Bronchial epithelial cell (primary cell): ENCODE data around the gene C20orf204. TPM values are rescaled to one million over a fixed set of nuclear protein-coding genes. Genes with fewer than 3 reads are reported as not detected.

Experiments
- DNase-seq: peaks from one replicate; pipeline ENCODE4 v3.0.0-alpha.2; 2010; ENCODE audit warnings: low read depth
- FAIRE-seq: peaks from 2 replicates; lab custom pipeline; 2011; peaks lifted over from hg19 to GRCh38; lab: Jason Lieb, UNC
- H3K27me3 ChIP-seq: 2 replicates; pipeline ENCODE4 v1.5.1; 2011; ENCODE audit warnings: low read length; ENCODE audit not compliant: control insufficient read depth, insufficient read depth
- H3K36me3 ChIP-seq: 2 replicates; pipeline ENCODE4 v1.5.1; 2011; ENCODE audit warnings: low read length; ENCODE audit not compliant: control insufficient read depth, insufficient read depth
- H3K4me3 ChIP-seq: 2 replicates; pipeline ENCODE4 v1.5.1; 2011; ENCODE audit warnings: mild to moderate bottlenecking, low read depth, low read length, control low read depth
- CTCF ChIP-seq: IDR thresholded peaks from 2 replicates; pipeline ENCODE4 v1.5.1; 2011; ENCODE audit warnings: mild to moderate bottlenecking, moderate library complexity, low read length, control low read depth, inconsistent platforms; ENCODE audit not compliant: insufficient read depth, severe bottlenecking
- total RNA-seq: library from RNA; depleted of rRNA; stranded (reverse); fragments of >200 nt; gene quantifications from 2 replicates; pipeline ENCODE4 v1.2.1, GENCODE V29; 2014

C20orf204 gene
- total RNA-seq, 1 donor from 2014 or later = 0.53 TPM

GRCh38 chr20:64055893-64056638, 20.1 kb downstream of the C20orf204 start:
- TF ChIP-seq CTCF = no peak
- Histone ChIP-seq H3K27me3 (peaks cover 2% of the 10 kb centered on the region), H3K36me3 (no peaks in the 10 kb centered on the region), H3K4me3 (no peak overlapping the region)
- FAIRE-seq (no peak), DNase-seq (no peak)

- H3K36me3 ChIP-seq = no peaks in the 10 kb centered on the region
- H3K27me3 ChIP-seq = no peaks in the 10 kb centered on the region
- FAIRE-seq (no peak), DNase-seq (no peak)
- no peak for TF ChIP-seq CTCF
- no peak overlapping the region for H3K4me3 ChIP-seq
Measured at GRCh38 chr20:64056639-64056888, 20.6 kb downstream of the C20orf204 start.

GRCh38 chr20:64056889-64057627, 21.1 kb downstream of the C20orf204 start:
- no peak for DNase-seq
- Histone ChIP-seq H3K27me3 (no peaks in the 10 kb centered on the region), H3K4me3 (no peak overlapping the region), H3K36me3 (no peaks in the 10 kb centered on the region)
- no peak for FAIRE-seq
- TF ChIP-seq CTCF = no peak

- DNase-seq = peak; percentile 38
- TF ChIP-seq CTCF = peak; percentile 94
- H3K4me3 ChIP-seq = no peak overlapping the region
- no peak for FAIRE-seq
- no peaks in the 10 kb centered on the region for H3K36me3 ChIP-seq
- no peaks in the 10 kb centered on the region for H3K27me3 ChIP-seq
Measured at GRCh38 chr20:64057628-64058498, 21.9 kb downstream of the C20orf204 start.

GRCh38 chr20:64058536-64058935, 22.6 kb downstream of the C20orf204 start:
- FAIRE-seq (no peak), DNase-seq (peak; percentile 51)
- no peaks in the 10 kb centered on the region for H3K27me3 ChIP-seq
- H3K4me3 ChIP-seq = no peak overlapping the region
- no peaks in the 10 kb centered on the region for H3K36me3 ChIP-seq
- no peak for TF ChIP-seq CTCF
